PFSK-1 (cell line): ENCODE measurements around the gene CUX1.

Source experiments
- POLR2AphosphoS5 ChIP-seq: IDR thresholded peaks from 2 replicates; pipeline ENCODE4 v1.6.1; 2012; ENCODE audit warnings: low read depth, mild to moderate bottlenecking, control low read depth, low read length, moderate library complexity
- REST ChIP-seq, 2 experiments: IDR thresholded peaks; 2 replicates each; pipeline versions ENCODE4 v1.6.1 to v1.8.0; 2011 to 2012; ENCODE audit warnings: low read depth in 2 of 2, low read length in 2 of 2, control low read depth in 1 of 2, inconsistent platforms in 1 of 2, mild to moderate bottlenecking in 1 of 2, moderate library complexity in 1 of 2; ENCODE audit not compliant: insufficient read depth in 1 of 2
- SIN3A ChIP-seq: IDR thresholded peaks from 2 replicates; pipeline ENCODE4 v1.6.1; 2012; ENCODE audit warnings: mild to moderate bottlenecking, low read length, moderate library complexity, borderline replicate concordance; ENCODE audit not compliant: insufficient read depth
- TAF1 ChIP-seq: IDR thresholded peaks from 2 replicates; pipeline ENCODE4 v1.6.1; 2012; ENCODE audit warnings: low read length, control low read depth, borderline replicate concordance; ENCODE audit not compliant: insufficient read depth

GRCh38 chr7:102241431-102241830 lies 424.0 kb downstream of the CUX1 start:
- TF ChIP-seq SIN3A, result no peak
- no peak for TF ChIP-seq POLR2AphosphoS5
- TF ChIP-seq REST (IDR thresholded peaks at IDR 0.05; ENCODE audit: insufficient read depth in 1 of 2, low read depth in 2 of 2, low read length in 2 of 2), result no peak
- TF ChIP-seq TAF1, result no peak
